Liver (tissue), 9 donors: ENCODE data around the gene HOXA4. TPM values are rescaled to one million over a fixed set of nuclear protein-coding genes. Genes with fewer than 3 reads are reported as not detected.

Experiments used
- DNase-seq: peaks from one replicate; pipeline ENCODE4 v3.0.0-alpha.2; 2017; ENCODE audit warnings: low spot score
- H3K27ac ChIP-seq, 2 donors: one replicate each; pipeline ENCODE4 v1.7.0; 2013; ENCODE audit warnings: inconsistent platforms in 2 of 2, low read length in 2 of 2, control low read depth in 1 of 2, low read depth in 1 of 2, mild to moderate bottlenecking in 1 of 2
- H3K27me3 ChIP-seq, 4 donors: one replicate each; pipeline versions ENCODE4 v1.6.1 to v1.7.0; 2013; ENCODE audit warnings: low read length in 3 of 4, inconsistent platforms in 1 of 4, mild to moderate bottlenecking in 1 of 4, moderate library complexity in 1 of 4; ENCODE audit not compliant: control insufficient read depth in 4 of 4, insufficient read depth in 4 of 4
- H3K36me3 ChIP-seq, 4 donors: one replicate each; pipeline versions ENCODE4 v1.6.1 to v1.7.0; 2013; ENCODE audit warnings: low read length in 3 of 4, mild to moderate bottlenecking in 3 of 4, low read depth in 1 of 4, moderate library complexity in 1 of 4; ENCODE audit not compliant: control insufficient read depth in 4 of 4, insufficient read depth in 3 of 4
- H3K4me1 ChIP-seq, 4 donors: one replicate each; pipeline versions ENCODE4 v1.6.1 to v1.7.0; 2013; ENCODE audit warnings: low read length in 3 of 4, mild to moderate bottlenecking in 3 of 4, moderate library complexity in 1 of 4; ENCODE audit not compliant: control insufficient read depth in 4 of 4, insufficient read depth in 4 of 4
- H3K4me3 ChIP-seq, 3 donors: one replicate each; pipeline versions ENCODE4 v1.6.1 to v1.7.0; 2013; ENCODE audit warnings: low read length in 3 of 3, control low read depth in 1 of 3, low read depth in 1 of 3, mild to moderate bottlenecking in 1 of 3
- H3K9ac ChIP-seq, 2 donors: one replicate each; pipeline ENCODE4 v1.7.0; 2013; ENCODE audit warnings: low read length in 2 of 2, mild to moderate bottlenecking in 2 of 2, moderate library complexity in 2 of 2, control low read depth in 1 of 2, low read depth in 1 of 2
- H3K9me3 ChIP-seq, 4 donors: one replicate each; pipeline versions ENCODE4 v1.6.1 to v1.7.0; 2013; ENCODE audit warnings: low read length in 3 of 4; ENCODE audit not compliant: control insufficient read depth in 4 of 4
- CTCF ChIP-seq: fragments of 150-350 bp; IDR thresholded peaks from 2 replicates; pipeline ENCODE4 v1.5.1; 2017; ENCODE audit warnings: improper control_type of control experiment, low read depth, low read length; ENCODE audit not compliant: missing input control
- EGR1 ChIP-seq, 2 donors: IDR thresholded peaks; 2 replicates each; pipeline ENCODE4 v1.6.1; 2016 to 2018; ENCODE audit warnings: antibody characterized with exemption in 2 of 2, low read depth in 2 of 2
- FOXA1 ChIP-seq: IDR thresholded peaks from 2 replicates; pipeline ENCODE4 v1.6.1; 2016; ENCODE audit warnings: antibody characterized with exemption
- FOXA2 ChIP-seq: IDR thresholded peaks from 2 replicates; pipeline ENCODE4 v1.6.1; 2016; ENCODE audit warnings: antibody characterized with exemption
- GABPA ChIP-seq, 2 donors: IDR thresholded peaks in 1 of 2; conservative IDR thresholded peaks in 1 of 2; 2 replicates each; pipeline ENCODE4 v1.6.1; 2016; ENCODE audit warnings: antibody characterized with exemption in 2 of 2, mild to moderate bottlenecking in 1 of 2, moderate library complexity in 1 of 2
- HNF4A ChIP-seq, 2 donors: conservative IDR thresholded peaks; 2 replicates each; pipeline ENCODE4 v1.6.1; 2016; ENCODE audit warnings: antibody characterized with exemption in 2 of 2, mild to moderate bottlenecking in 2 of 2
- JUND ChIP-seq, 2 donors: IDR thresholded peaks; 2 replicates each; pipeline ENCODE4 v1.6.1; 2016; ENCODE audit warnings: antibody characterized with exemption in 2 of 2
- MAX ChIP-seq: IDR thresholded peaks from 2 replicates; pipeline ENCODE4 v1.6.1; 2016; ENCODE audit warnings: antibody characterized with exemption
- NR2F2 ChIP-seq: IDR thresholded peaks from 2 replicates; pipeline ENCODE4 v1.6.1; 2016; ENCODE audit warnings: antibody characterized with exemption
- RAD21 ChIP-seq, 2 donors: IDR thresholded peaks; 2 replicates each; pipeline ENCODE4 v1.6.1; 2016; ENCODE audit warnings: antibody characterized with exemption in 2 of 2, mild to moderate bottlenecking in 2 of 2
- RXRA ChIP-seq, 2 donors: IDR thresholded peaks; 2 replicates each; pipeline ENCODE4 v1.6.1; 2017 to 2018; ENCODE audit warnings: antibody characterized with exemption in 2 of 2, mild to moderate bottlenecking in 1 of 2
- YY1 ChIP-seq: IDR thresholded peaks from 2 replicates; pipeline ENCODE4 v1.6.1; 2016; ENCODE audit warnings: antibody characterized with exemption, mild to moderate bottlenecking
- WGBS: extraction: QIAGEN DNeasy Blood & Tissue Kit; methylation state at CpG from one replicate; pipeline ENCODE4 v1.1.7; 2013; 5-methylcytosine and 5-hydroxymethylcytosine counted together
- polyA plus RNA-seq, 2 donors: library from polyadenylated mRNA; stranded (reverse) in 1 of 2; unstranded in 1 of 2; fragments of 200-250 nt in 1 of 2; fragments of >200 nt in 1 of 2; fragmentation: Nextera tagmentation in 1 of 2; extraction: Ambion mirVana in 1 of 2; gene quantifications; one replicate each; pipeline versions ENCODE4 v1.2.1 to v1.2.3, GENCODE V29; 2013 to 2015
- total RNA-seq, 2 donors: library from RNA; depleted of rRNA; stranded (reverse); fragments of >200 nt; gene quantifications; one replicate each; pipeline ENCODE4 v1.2.3, GENCODE V29; 2014
- TF ChIP-seq, protein P1 (sequence below): IDR thresholded peaks from 2 replicates; pipeline ENCODE4 v1.6.1; 2016; ENCODE audit warnings: antibody characterized with exemption
- donor health status: healthy.
- donor health status: healthy.
- donor health status: healthy.
- donor health status: healthy.
- donor health status: healthy.

The HOXA4 gene
- total and polyA plus RNA-seq, 4 donors: 0.17 to 1.1 (median 0.30) TPM

DNA sequence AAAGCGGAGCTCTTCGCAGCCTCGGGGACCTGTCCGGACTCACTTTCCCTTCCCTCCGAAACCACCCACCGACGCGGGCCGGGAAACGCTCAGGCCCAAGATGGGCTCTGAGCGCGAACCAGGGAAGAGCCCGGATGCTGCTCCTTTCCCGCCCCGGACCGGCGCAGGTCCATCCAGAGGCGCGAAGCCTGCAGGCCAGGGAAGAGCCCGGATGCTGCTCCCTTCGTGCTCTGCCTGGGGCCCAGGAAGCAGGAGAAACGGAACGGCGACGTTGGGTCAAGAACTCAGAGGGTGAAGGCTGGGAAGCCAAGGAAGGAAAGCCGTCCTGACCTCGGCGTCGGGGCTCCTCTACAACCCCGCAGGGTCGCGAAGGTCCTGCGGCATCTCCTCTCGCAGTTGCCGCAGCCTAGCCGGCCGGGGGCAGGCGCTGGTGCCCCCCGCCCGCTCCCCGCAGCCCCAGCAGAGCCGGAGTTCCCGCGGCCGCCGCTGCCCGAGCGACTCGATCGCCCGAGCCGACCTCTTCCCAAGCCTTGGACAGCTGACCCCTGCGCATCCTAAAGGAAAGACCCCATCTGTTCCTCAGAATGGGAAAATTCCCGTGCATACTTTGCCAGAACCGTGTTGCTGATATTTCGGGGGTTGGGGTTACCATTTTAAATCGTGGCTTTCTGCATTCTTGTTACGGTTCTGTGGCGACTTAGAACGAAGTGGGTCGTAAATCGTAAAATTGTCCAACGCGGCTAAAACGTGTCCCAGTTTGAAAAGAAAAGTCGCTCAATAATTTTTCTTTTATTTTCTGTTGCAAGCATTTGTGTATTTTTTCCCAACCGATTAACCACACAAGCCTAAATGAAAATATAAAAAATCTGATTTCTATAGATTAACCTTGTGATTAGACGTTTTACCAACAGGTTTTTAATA lies 42.3 kb downstream of the HOXA4 start:
- Histone ChIP-seq H3K4me1 (peaks cover 0 to 4% (median 2%) of the 10 kb centered on the region in 4 donors), H3K27ac (no peak overlapping the region), H3K27me3 (peaks cover 4 to 32% (median 6%) of the 10 kb centered on the region in 4 donors), H3K9me3 (peaks cover 0 to 4% (median 0%) of the 10 kb centered on the region in 4 donors), H3K9ac (no peak overlapping the region), H3K4me3 (no peak overlapping the region), H3K36me3 (no peaks in the 10 kb centered on the region)
- WGBS: 19% methylated on average over 68 of the region's 68 CpGs
- no peak for DNase-seq
- TF ChIP-seq CTCF: no peak
- no peak for TF ChIP-seq GABPA (IDR thresholded peaks at IDR 0.05 in 1 of 2, conservative IDR thresholded peaks at IDR 0.05 in 1 of 2)
- no peak for TF ChIP-seq YY1
- no peak for TF ChIP-seq MAX
- no peak for TF ChIP-seq EGR1 (IDR thresholded peaks at IDR 0.05; ENCODE audit: low read depth in 2 of 2)
- no peak for TF ChIP-seq RXRA (IDR thresholded peaks at IDR 0.05)
- TF ChIP-seq FOXA1: no peak
- TF ChIP-seq JUND (IDR thresholded peaks at IDR 0.05): no peak
- TF ChIP-seq NR2F2: no peak
- no peak for TF ChIP-seq FOXA2
- no peak for TF ChIP-seq RAD21 (IDR thresholded peaks at IDR 0.05)

DNA sequence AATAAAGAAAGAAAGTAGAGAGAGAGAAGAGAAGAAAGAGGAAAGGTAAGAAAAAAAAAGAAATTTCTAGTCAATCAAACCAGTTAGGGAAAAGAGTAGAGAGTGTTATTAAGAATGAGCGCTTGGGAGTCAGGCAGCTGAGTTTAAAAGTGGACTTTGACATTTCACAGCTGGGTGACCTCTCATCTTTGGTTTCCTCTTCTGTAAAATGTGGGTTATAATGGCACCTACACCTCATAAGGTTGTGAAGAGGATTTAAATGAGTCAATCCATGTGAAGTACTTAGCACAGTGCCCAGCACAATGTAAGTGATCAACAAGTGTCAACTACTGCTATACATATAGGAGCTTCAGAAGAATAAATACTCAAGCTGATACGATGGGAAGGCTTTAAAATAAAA lies 46.9 kb downstream of the HOXA4 start:
- TF ChIP-seq NR2F2 (no peak), HNF4A (conservative IDR thresholded peaks at IDR 0.05) (no peak), MAX (no peak), JUND (IDR thresholded peaks at IDR 0.05) (no peak)
- TF ChIP-seq, protein P1, sequence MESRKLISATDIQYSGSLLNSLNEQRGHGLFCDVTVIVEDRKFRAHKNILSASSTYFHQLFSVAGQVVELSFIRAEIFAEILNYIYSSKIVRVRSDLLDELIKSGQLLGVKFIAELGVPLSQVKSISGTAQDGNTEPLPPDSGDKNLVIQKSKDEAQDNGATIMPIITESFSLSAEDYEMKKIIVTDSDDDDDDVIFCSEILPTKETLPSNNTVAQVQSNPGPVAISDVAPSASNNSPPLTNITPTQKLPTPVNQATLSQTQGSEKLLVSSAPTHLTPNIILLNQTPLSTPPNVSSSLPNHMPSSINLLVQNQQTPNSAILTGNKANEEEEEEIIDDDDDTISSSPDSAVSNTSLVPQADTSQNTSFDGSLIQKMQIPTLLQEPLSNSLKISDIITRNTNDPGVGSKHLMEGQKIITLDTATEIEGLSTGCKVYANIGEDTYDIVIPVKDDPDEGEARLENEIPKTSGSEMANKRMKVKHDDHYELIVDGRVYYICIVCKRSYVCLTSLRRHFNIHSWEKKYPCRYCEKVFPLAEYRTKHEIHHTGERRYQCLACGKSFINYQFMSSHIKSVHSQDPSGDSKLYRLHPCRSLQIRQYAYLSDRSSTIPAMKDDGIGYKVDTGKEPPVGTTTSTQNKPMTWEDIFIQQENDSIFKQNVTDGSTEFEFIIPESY: no peak
- Histone ChIP-seq H3K27ac (no peak overlapping the region), H3K4me3 (no peak overlapping the region), H3K9me3 (peaks cover 0 to 4% (median 0%) of the 10 kb centered on the region in 4 donors), H3K4me1 (peaks cover 0 to 4% (median 2%) of the 10 kb centered on the region in 4 donors), H3K36me3 (no peaks in the 10 kb centered on the region), H3K9ac (no peak overlapping the region), H3K27me3 (peaks cover 0 to 4% (median 1%) of the 10 kb centered on the region in 4 donors)
- DNase-seq: no peak
- 83% methylated on average over 2 of the region's 2 CpGs for WGBS
